ENCODE data around the gene TMEM187.

GRCh38 chrX:153993079-153993478 is 20.5 kb downstream of the TMEM187 start:
- TF ChIP-seq POLR2A (IDR thresholded peaks at IDR 0.05) = no peak
- no peak for TF ChIP-seq CTCF (IDR thresholded peaks at IDR 0.05)

All from heart left ventricle (tissue), 13 donors.